GM23338 (cell line): Measurements from ENCODE around the gene KRT74. TPM values are rescaled to one million over a fixed set of nuclear protein-coding genes. Genes with fewer than 3 reads are reported as not detected.

ENCODE experiments used
- ATAC-seq: fragments of 200-7000 bp; cut with Tn5 transposase; 3 replicates; pipeline ENCODE4 v1.9.1; 2020
- DNase-seq: peaks from one replicate; pipeline ENCODE4 v3.0.0-alpha.2; 2015; ENCODE audit warnings: low spot score
- H2AFZ ChIP-seq: fragments of 200-600 bp; sonication (generic); 2 replicates; pipeline ENCODE4 v1.8.0; 2016; ENCODE audit warnings: antibody characterized with exemption, mild to moderate bottlenecking, moderate library complexity
- H3F3A ChIP-seq: fragments of 200-600 bp; sonication (generic); replicated peaks from 2 replicates; pipeline ENCODE4 v1.8.0; 2017; ENCODE audit warnings: antibody characterized with exemption, mixed run types, low read depth
- H3K27ac ChIP-seq: fragments of 200-600 bp; sonication (generic); 2 replicates; pipeline ENCODE4 v1.6.1; 2016; ENCODE audit warnings: low read depth
- H3K27me3 ChIP-seq: fragments of 200-600 bp; sonication (generic); 2 replicates; pipeline ENCODE4 v1.8.0; 2016; ENCODE audit warnings: mild to moderate bottlenecking, mixed run types, moderate library complexity; ENCODE audit not compliant: insufficient read depth
- H3K36me3 ChIP-seq: fragments of 200-600 bp; sonication (generic); 2 replicates; pipeline ENCODE4 v1.8.0; 2016; ENCODE audit warnings: mild to moderate bottlenecking; ENCODE audit not compliant: insufficient read depth
- H3K4me1 ChIP-seq: fragments of 200-600 bp; sonication (generic); 2 replicates; pipeline ENCODE4 v1.8.0; 2016; ENCODE audit warnings: mild to moderate bottlenecking, moderate library complexity; ENCODE audit not compliant: insufficient read depth
- H3K4me2 ChIP-seq: fragments of 200-600 bp; sonication (generic); 2 replicates; pipeline ENCODE4 v1.7.1; 2017; ENCODE audit warnings: mixed run types
- H3K4me3 ChIP-seq: fragments of 200-600 bp; sonication (generic); 2 replicates; pipeline ENCODE4 v1.6.1; 2016; ENCODE audit warnings: mixed run types
- H3K79me2 ChIP-seq: fragments of 200-600 bp; sonication (generic); replicated peaks from 2 replicates; pipeline ENCODE4 v1.8.0; 2017; ENCODE audit warnings: mild to moderate bottlenecking; ENCODE audit not compliant: insufficient read depth
- H3K9me2 ChIP-seq: fragments of 200-600 bp; sonication (generic); 2 replicates; pipeline ENCODE4 v1.8.0; 2017; ENCODE audit not compliant: insufficient read depth
- H4K20me1 ChIP-seq: fragments of 200-600 bp; sonication (generic); replicated peaks from 2 replicates; pipeline ENCODE4 v1.8.0; 2017; ENCODE audit warnings: mild to moderate bottlenecking; ENCODE audit not compliant: insufficient read depth
- H3K27ac Mint-ChIP-seq: 2 replicates; pipeline ENCODE4 v1.8.0; 2020; ENCODE audit warnings: inconsistent platforms, mild to moderate bottlenecking, moderate library complexity, mixed read lengths
- H3K27me3 Mint-ChIP-seq: 3 replicates; pipeline ENCODE4 v1.8.0; 2022; ENCODE audit warnings: low read depth, mild to moderate bottlenecking, moderate library complexity, mixed read lengths, inconsistent platforms; ENCODE audit not compliant: insufficient read depth, poor library complexity
- H3K36me3 Mint-ChIP-seq: 3 replicates; pipeline ENCODE4 v1.8.0; 2021; ENCODE audit warnings: low read depth, mild to moderate bottlenecking, inconsistent platforms, moderate library complexity, mixed read lengths
- H3K4me1 Mint-ChIP-seq: 3 replicates; pipeline ENCODE4 v1.8.0; 2020; ENCODE audit warnings: mild to moderate bottlenecking, inconsistent platforms, mixed read lengths
- H3K4me3 Mint-ChIP-seq: 3 replicates; pipeline ENCODE4 v1.8.0; 2021; ENCODE audit warnings: moderate library complexity, mild to moderate bottlenecking, inconsistent platforms, mixed read lengths
- H3K9me3 Mint-ChIP-seq: 3 replicates; pipeline ENCODE4 v1.8.0; 2020; ENCODE audit warnings: moderate library complexity, mild to moderate bottlenecking, inconsistent platforms, mixed read lengths
- CREB1 ChIP-seq: fragments of 250-450 bp; sonication (Bioruptor Pico); IDR thresholded peaks from 2 replicates; pipeline ENCODE4 v1.5.0; 2020; ENCODE audit warnings: low read depth, mild to moderate bottlenecking, moderate library complexity
- CTCF ChIP-seq, 2 experiments: fragments of 200-600 bp in 1 of 2; sonication (generic) in 1 of 2; conservative IDR thresholded peaks; 2 replicates each; pipeline versions ENCODE4 v1.5.1 to v1.6.1; 2016 to 2017; ENCODE audit warnings: antibody characterized with exemption in 2 of 2, low read depth in 2 of 2, mild to moderate bottlenecking in 2 of 2, moderate library complexity in 1 of 2
- EZH2 ChIP-seq: fragments of 200-600 bp; sonication (generic); IDR thresholded peaks from one replicate; pipeline ENCODE4 v1.8.0; 2017; ENCODE audit warnings: antibody characterized with exemption, mild to moderate bottlenecking, low read depth; ENCODE audit not compliant: unreplicated experiment
- JUNB ChIP-seq: IDR thresholded peaks from one replicate; pipeline ENCODE4 v1.6.1; 2016; ENCODE audit warnings: antibody characterized with exemption; ENCODE audit not compliant: unreplicated experiment
- NANOG ChIP-seq: IDR thresholded peaks from 2 replicates; pipeline ENCODE4 v1.6.1; 2016; ENCODE audit warnings: antibody characterized with exemption, borderline replicate concordance
- ZNF114 ChIP-seq: fragments of 250-450 bp; sonication (Bioruptor Pico); IDR thresholded peaks from 2 replicates; pipeline ENCODE4 v1.5.0; 2020; ENCODE audit warnings: mild to moderate bottlenecking, moderate library complexity
- ZNF331 ChIP-seq: fragments of 250-450 bp; sonication (Bioruptor Pico); IDR thresholded peaks from 2 replicates; pipeline ENCODE4 v1.5.0; 2020; ENCODE audit warnings: low read depth, mild to moderate bottlenecking, moderate library complexity
- ZNF462 ChIP-seq: fragments of 250-450 bp; sonication (Bioruptor Pico); IDR thresholded peaks from 2 replicates; pipeline ENCODE4 v1.5.0; 2020; ENCODE audit warnings: mild to moderate bottlenecking, moderate library complexity
- polyA plus RNA-seq: library from polyadenylated mRNA; unstranded; fragments of >200 nt; fragmentation: Nextera tagmentation; extraction: Ambion mirVana; gene quantifications from 2 replicates; pipeline ENCODE4 v1.2.1, GENCODE V29; 2016
- total RNA-seq: library from RNA; depleted of rRNA; stranded (reverse); fragments of >200 nt; shearing (Covaris generic); gene quantifications from 2 replicates; pipeline ENCODE4 v1.2.3, GENCODE V29; 2014
- TF ChIP-seq, protein P1 (sequence below): IDR thresholded peaks from 2 replicates; pipeline ENCODE4 v1.6.1; 2016; ENCODE audit warnings: antibody characterized with exemption

KRT74 gene
- total and polyA plus RNA-seq, 2 experiments from 2014 or later, result not detected

GRCh38 chr12:52603314-52603713, 29.7 kb upstream of the KRT74 start (continued):
- TF ChIP-seq ZNF462 (CRISPR knock-in tag), result no peak
- TF ChIP-seq NANOG, result no peak
- no peak for TF ChIP-seq ZNF114 (CRISPR knock-in tag)
- TF ChIP-seq JUNB, result no peak
- TF ChIP-seq EZH2, result no peak
- no peak for TF ChIP-seq ZNF331 (CRISPR knock-in tag)

DNA sequence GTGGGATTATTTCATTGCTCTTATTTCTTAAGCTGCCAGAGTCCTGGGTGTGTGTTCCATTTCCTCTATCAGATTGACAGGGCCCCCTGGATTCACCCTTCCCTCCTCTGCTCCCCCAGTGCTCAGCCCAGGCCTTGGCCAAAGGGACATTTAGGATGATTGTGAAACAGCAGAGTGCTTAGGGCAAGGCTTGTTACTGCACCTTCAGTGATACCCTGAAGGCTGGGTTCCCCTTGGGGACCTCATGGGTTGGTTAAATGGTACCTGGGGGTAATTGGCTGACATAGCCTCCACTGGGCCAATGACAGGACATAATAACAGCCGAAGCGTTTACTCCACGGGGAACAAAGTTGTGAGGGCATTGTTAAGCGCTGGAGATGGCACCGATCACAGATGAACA, 28.9 kb upstream of the KRT74 start:
- ATAC-seq, result no peak
- H3K27ac Mint-ChIP-seq, result no peak overlapping the region
- H3K4me1 ChIP-seq, result no peaks in the 10 kb centered on the region
- no peak for TF ChIP-seq NANOG
- no peak for TF ChIP-seq ZNF114 (CRISPR knock-in tag)
- TF ChIP-seq, protein P1, sequence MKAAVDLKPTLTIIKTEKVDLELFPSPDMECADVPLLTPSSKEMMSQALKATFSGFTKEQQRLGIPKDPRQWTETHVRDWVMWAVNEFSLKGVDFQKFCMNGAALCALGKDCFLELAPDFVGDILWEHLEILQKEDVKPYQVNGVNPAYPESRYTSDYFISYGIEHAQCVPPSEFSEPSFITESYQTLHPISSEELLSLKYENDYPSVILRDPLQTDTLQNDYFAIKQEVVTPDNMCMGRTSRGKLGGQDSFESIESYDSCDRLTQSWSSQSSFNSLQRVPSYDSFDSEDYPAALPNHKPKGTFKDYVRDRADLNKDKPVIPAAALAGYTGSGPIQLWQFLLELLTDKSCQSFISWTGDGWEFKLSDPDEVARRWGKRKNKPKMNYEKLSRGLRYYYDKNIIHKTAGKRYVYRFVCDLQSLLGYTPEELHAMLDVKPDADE, result no peak
- TF ChIP-seq ZNF331 (CRISPR knock-in tag), result no peak
- no peak for TF ChIP-seq CREB1
- no peak for TF ChIP-seq EZH2
- no peak for TF ChIP-seq CTCF (conservative IDR thresholded peaks at IDR 0.05; ENCODE audit: low read depth in 2 of 2)

More for the DNA sequence above, 28.9 kb upstream of the KRT74 start:
- Mint-ChIP-seq H3K27me3 (peaks cover 14% of the 10 kb centered on the region), H3K36me3 (no peaks in the 10 kb centered on the region), H3K4me3 (no peak overlapping the region), H3K9me3 (no peaks in the 10 kb centered on the region; the same call in 2 of the 3 replicates), H3K4me1 (no peaks in the 10 kb centered on the region)
- Histone ChIP-seq H3K9me2 (0 out of 2 replicates have a peak, but pooled peaks cover 5% of the 10 kb centered on the region), H3F3A (no peaks in the 10 kb centered on the region), H3K79me2 (no peaks in the 10 kb centered on the region), H3K4me3 (no peak overlapping the region), H2AFZ (no peak overlapping the region), H3K27ac (no peak overlapping the region), H4K20me1 (no peaks in the 10 kb centered on the region), H3K4me2 (no peak overlapping the region), H3K36me3 (no peaks in the 10 kb centered on the region), H3K27me3 (peaks cover 24% of the 10 kb centered on the region)
- DNase-seq, result no peak
